Activated naive CD4-positive, alpha-beta T cell treated with anti-CD3 and anti-CD28 coated beads, Interleukin-2, amount 50 U/mL, for 72 hours (primary cell): ENCODE data around the gene SKAP2. TPM values are rescaled to one million over a fixed set of nuclear protein-coding genes. Genes with fewer than 3 reads are reported as not detected.

Experiments used
- ATAC-seq, 2 donors: fragments of 150-1000 bp; cut with Tn5 transposase; 2 replicates each; pipeline ENCODE4 v1.10.0; 2021; ENCODE audit warnings: mild to moderate bottlenecking in 2 of 2, moderate library complexity in 2 of 2
- DNase-seq, 2 donors: peaks; one replicate each; pipeline ENCODE4 v3.0.0; 2021 to 2022; ENCODE audit warnings: low spot score in 2 of 2
- H3K27ac Mint-ChIP-seq, 2 donors: one replicate each; pipeline ENCODE4 v1.8.0; 2022; ENCODE audit warnings: mild to moderate bottlenecking in 2 of 2, mixed read lengths in 2 of 2
- H3K36me3 Mint-ChIP-seq, 2 donors: one replicate each; pipeline ENCODE4 v1.8.0; 2022; ENCODE audit warnings: mixed read lengths in 2 of 2
- H3K9me3 Mint-ChIP-seq, 2 donors: one replicate each; pipeline ENCODE4 v1.8.0; 2022; ENCODE audit warnings: mixed read lengths in 2 of 2
- total RNA-seq, 2 donors: library from RNA; stranded (reverse); gene quantifications; one replicate each; pipeline ENCODE4 v1.2.3, GENCODE V29; 2022

Gene SKAP2
- total RNA-seq, 2 donors from 2014 or later = 7.2 to 7.4 TPM

DNA sequence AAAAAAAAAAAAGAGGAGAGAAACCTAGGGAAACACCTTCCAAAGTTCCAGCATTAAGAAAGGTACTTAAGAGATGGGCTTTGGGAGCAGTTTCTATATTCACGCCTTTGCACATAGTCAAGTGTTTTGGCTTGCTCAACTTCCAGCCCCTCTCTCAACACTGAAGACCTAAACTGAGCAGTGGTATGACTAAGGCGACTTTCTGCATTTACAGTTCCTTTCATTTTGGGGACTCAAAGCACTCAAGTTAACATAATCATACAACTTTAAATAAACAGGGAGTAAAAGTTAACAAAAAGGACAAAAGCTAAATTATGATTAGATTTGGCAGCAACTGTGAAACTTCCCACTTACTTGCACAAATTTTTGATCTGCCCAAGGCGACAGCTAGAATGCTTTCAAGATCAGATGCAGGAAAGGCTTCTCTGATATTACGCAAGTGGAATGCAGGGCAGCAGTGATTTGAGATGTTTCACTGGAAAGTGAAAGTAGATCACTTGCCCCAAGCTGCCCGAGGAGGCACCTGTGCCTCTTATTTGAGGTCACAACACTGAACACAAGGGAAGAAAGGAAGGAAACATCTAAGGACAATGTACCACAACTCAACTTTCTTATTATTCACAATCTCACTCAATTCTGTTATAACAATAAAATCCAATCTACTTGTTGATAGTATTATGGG is 199.5 kb downstream of the SKAP2 start:
- peak; percentile 47 to 87 for ATAC-seq
- no peak for DNase-seq
- Mint-ChIP-seq H3K27ac (no peak overlapping the region), H3K36me3 (no peaks in the 10 kb centered on the region), H3K9me3 (no peaks in the 10 kb centered on the region)

DNA sequence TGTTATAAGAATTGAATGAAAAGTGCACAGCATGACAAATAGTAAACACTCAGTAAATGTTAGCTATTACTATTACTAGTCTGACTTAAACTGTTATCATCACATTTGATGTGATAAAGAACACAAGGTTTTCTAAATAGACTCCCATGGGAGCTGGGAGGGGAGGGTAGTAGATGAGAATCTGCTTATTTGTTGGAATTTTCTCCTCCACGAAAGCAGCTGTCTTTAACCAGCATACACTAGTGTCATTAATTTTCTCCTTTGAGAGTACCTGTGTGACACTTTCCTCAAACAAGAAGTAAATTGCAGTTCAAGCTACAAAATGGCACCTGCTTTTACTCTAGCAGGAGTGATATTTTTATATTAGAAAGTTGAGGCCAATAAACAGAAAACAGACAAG is 200.1 kb downstream of the SKAP2 start:
- no peak for ATAC-seq
- Mint-ChIP-seq H3K9me3 (no peaks in the 10 kb centered on the region), H3K36me3 (no peaks in the 10 kb centered on the region)

DNA sequence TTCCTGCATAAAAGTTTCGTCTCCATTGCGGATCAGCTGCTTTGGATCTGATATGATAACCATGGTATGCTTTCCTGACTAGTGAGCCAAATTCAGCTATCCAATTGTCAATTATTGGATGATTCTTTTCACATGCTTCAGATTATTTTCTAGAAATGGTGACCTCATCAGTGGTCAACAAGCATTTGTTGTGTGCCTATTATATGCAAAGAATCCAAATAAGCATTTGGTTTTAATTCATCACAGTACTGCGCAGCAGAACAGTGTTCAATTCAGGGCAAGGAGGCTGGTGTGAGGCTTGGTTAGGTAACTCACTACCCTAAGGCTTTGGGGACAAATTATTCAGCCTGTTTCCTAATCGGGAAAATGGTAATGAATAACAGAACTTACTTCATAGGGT is 200.5 kb downstream of the SKAP2 start:
- Mint-ChIP-seq H3K36me3 (no peaks in the 10 kb centered on the region), H3K9me3 (no peaks in the 10 kb centered on the region), H3K27ac (no peak overlapping the region)
- DNase-seq = no peak
- ATAC-seq = no peak

More for the DNA sequence above, 200.1 kb downstream of the SKAP2 start:
- DNase-seq = no peak
- no peak overlapping the region for H3K27ac Mint-ChIP-seq

DNA sequence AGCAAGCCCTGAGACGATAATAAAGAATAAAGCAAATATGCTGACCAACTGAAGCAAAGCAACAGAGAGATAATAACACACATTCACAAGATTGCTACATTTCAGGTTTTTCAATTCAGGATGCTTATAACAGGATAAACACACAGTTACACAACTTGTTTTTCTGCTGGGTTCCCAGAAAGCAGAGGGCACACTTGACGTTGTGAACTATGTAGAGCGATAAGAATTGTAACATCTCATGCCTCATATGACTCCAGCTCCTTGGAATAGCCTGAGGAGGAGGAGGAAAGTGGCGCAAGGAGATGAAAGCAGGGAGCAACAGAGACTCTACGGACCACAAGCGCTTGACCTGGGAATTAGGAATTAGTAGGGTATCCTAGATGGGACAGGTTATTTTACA is 201.7 kb downstream of the SKAP2 start:
- no peaks in the 10 kb centered on the region for H3K9me3 Mint-ChIP-seq
- DNase-seq (no peak), ATAC-seq (no peak)
- no peak overlapping the region for H3K27ac Mint-ChIP-seq
- H3K36me3 Mint-ChIP-seq = no peaks in the 10 kb centered on the region

DNA sequence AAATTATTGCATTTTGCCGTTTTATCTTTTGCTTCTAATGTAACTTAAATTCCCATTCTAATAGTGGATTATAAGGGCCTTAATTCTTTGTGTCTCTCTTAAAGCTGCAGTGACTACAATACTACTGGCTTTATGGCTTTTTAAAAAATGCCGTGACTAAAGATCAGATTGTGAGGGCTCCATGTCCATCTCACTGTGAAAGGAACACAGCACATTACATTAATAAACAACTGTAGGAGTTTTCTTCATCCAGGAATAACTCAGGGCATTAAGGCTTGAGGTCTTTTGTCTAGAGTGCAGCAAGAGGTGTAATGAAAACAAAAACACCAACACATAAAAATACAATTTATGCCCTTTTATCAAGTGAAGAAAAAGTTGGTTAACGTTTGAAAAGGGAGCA is 205.3 kb downstream of the SKAP2 start:
- no peak overlapping the region for H3K27ac Mint-ChIP-seq
- no peak for ATAC-seq
- DNase-seq = no peak
- no peaks in the 10 kb centered on the region for H3K9me3 Mint-ChIP-seq
- H3K36me3 Mint-ChIP-seq = no peaks in the 10 kb centered on the region

DNA sequence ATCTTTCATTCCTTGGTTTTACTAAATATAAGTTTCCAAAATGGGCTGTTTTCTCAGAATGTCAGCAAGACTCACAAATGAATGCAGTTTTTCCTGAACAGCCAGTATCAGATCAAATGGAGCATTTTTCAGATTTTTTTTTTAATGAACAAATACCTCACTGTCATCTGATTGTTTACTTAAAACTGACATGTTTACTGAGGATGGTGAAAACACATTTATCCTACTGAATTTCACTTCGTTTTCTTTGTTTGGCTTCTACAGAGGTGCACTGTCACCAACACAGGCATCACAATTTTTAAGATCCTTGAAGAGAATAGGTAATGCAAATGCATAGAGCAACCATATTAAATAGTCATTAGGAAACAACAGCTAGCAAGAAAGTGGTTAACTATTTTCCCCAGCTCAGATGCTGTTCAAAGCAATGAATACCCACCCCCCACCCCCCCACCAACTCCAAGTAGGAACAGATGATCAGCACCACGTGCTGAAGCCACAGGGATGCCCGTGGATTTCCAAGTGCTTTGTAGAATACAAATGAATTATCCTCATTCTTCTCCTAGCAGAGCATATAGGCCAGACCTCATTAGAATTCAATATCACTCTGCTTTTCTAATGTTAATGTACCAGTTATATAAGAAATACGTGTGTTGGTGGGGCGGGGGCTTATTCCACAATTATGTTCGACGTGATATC is 205.9 kb downstream of the SKAP2 start:
- Mint-ChIP-seq H3K27ac (no peak overlapping the region), H3K9me3 (no peaks in the 10 kb centered on the region), H3K36me3 (no peaks in the 10 kb centered on the region)
- ATAC-seq (no peak), DNase-seq (no peak)

DNA sequence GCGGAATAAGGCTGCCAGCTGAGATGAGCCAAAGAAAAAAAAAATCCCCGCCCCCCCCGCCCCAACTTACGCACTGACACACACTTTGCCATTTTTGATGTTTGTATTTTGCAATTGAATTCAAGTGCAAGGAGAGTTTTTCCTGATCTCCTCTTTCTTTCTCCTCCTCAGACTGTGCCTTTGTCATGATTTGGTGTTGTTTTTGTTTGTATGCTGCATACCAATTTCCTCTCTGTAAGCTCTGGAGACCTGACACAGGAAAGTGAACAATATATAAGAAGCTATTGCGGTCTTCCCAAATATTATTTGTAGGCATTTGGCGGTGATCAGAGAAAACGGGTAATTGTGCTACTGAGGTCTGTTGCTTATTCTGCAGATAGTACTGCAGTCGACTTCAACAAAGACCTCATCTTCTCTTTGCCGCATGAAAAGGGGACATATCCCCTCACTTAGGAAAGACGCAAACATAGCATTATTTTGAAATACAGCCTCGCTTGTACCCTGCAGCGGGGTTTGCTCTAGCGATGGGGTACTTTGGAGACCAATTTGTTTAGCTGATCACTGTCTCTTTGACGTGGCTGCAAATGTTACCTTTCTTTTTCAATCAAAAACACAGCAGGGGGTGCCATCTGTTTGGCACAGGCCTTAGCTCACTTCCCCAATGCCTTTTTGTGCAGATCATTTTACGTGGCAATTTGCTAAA is 206.6 kb downstream of the SKAP2 start:
- Mint-ChIP-seq H3K27ac (no peak overlapping the region), H3K9me3 (no peaks in the 10 kb centered on the region), H3K36me3 (no peaks in the 10 kb centered on the region)
- DNase-seq (no peak), ATAC-seq (no peak)

DNA sequence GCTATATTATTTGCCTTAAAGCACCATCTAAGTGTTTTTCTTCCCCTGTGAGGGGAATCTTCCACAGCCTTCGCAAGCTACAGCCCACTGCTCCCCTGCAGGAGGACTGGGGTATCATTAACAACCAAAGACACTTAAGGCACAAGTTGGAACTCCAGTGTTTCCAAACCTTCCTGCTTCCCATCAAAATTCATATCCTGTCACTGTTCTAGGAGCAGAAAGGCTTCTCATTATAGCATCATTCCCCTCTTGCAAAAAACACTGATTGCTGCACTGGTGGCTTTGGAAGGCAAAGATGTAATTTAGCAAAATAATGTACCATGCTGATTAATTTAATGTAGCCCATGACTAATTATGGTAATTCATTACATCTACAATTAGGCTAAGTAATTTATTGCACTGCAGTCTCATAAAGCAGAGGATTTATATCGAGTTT is 207.2 kb downstream of the SKAP2 start:
- DNase-seq = no peak
- no peak overlapping the region for H3K27ac Mint-ChIP-seq
- ATAC-seq = no peak
- no peaks in the 10 kb centered on the region for H3K36me3 Mint-ChIP-seq
- no peaks in the 10 kb centered on the region for H3K9me3 Mint-ChIP-seq

DNA sequence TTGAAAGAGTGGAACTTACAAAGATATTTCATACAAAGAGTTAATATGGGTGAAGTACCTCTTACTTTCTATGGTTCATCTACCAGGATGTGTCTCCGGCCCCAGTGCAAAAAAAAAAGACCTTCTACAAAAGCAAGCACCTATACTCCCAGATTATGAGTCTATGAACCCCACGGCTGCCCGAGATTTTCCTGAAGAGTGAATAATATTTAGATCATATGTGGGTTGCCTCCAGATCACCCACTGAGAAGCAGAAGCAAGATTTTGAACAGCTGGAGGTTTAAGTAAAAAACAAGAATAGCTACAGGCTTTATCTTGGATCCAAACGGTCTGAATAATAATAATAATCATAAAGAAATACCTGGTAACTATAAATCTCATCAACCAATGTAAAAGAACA is 207.7 kb downstream of the SKAP2 start:
- DNase-seq = no peak
- ATAC-seq = no peak
- Mint-ChIP-seq H3K36me3 (no peaks in the 10 kb centered on the region), H3K9me3 (no peaks in the 10 kb centered on the region), H3K27ac (no peak overlapping the region)

DNA sequence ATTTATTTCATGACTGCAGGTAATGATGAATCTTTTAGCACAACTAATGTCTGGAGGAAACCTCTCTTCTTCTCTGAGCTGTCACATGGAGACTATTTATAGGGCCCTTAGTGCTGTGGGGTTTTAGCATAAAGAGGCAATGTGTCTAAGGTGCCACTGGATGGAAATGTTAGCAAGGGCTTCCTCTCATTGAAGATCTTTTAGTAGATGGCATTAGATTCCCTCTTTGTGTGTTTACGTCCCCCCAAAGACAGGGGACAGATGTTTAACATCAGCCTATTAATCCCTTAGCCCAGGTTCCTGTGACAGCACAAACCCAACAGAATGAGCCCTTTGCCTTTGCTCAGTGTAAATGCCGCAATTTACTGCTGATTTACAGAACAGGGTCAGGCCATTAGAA is 208.6 kb downstream of the SKAP2 start:
- Mint-ChIP-seq H3K9me3 (no peaks in the 10 kb centered on the region), H3K36me3 (no peaks in the 10 kb centered on the region)
- ATAC-seq = no peak

DNA sequence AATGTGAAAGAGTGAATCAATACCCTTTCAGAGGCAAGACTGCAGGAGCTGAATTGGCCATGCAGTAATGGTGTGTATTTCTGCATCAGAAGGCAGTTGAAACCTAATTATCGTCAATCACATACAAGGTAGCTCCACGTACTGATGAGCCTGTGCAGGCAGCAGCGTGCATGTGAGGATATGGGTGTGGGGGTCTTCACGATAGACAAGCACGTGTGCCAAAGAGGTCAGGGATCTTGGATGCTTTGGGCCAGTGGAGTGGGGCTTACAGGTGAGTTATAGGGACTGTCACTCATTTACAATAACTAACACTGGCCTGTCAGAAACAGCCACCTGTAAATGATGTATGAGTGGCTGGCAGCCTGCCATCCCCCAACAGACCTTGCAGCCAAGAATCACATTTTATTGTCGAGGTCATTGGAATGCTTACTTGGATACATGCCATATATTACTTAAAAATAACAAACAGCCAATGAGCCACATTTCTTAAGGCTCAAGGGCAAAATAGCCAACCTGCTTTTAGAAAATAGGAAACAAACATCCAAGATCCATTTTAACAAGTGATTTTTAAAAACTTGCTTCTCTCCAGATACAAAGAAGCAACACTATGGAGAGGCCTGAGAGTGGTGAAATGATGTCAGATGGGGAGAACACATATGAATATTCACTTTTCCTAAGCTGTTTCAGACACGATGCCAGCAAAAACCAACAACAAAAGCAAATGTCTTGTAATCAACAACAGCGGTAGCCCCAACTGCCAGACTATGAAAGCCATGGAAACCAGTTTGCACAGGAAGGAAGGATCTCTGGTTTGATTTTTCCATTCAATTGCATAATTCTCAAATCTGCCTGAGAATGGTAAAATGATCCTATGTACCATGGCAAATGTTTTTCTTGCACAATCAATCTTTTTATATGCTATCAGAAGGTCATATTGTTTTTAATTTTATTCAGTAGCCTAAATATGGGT is 210.7 kb downstream of the SKAP2 start:
- no peaks in the 10 kb centered on the region for H3K36me3 Mint-ChIP-seq
- DNase-seq (no peak), ATAC-seq (no peak)
- no peaks in the 10 kb centered on the region for H3K9me3 Mint-ChIP-seq
- H3K27ac Mint-ChIP-seq = no peak overlapping the region

More for the DNA sequence above, 208.6 kb downstream of the SKAP2 start:
- no peak overlapping the region for H3K27ac Mint-ChIP-seq
- DNase-seq = no peak

DNA sequence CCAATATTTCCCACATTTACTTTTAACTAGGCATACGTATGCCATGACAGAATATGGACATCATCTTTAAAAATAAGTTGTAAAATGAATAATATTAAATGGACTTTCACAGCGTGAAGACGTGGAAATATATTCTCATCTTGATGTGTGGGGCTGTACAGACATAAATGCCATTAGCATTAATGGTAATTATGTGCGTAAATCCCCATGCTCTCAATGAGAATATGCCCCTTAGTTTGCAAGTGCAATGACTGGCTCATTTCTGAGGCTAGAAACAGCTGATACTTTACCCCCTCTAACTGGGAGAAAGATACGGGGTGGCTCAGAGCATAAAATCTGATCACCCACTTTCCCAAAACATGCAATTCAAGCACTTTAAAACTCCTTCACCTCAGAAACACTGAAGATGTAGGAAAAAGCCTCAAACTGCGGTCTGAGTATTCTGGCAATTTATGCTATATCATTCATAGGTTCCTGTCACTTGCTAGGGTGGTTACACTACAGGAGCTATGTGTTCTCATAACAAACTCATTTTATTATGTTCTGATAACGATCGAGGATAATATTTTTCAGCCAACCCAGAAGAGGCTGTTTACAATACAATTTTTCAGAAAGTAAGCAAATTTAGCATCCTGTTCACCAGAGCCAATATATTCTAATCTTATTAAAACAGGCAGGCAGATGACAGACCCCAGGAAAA is 211.8 kb downstream of the SKAP2 start:
- no peak overlapping the region for H3K27ac Mint-ChIP-seq
- DNase-seq = no peak
- no peaks in the 10 kb centered on the region for H3K36me3 Mint-ChIP-seq
- ATAC-seq = no peak
- H3K9me3 Mint-ChIP-seq = no peaks in the 10 kb centered on the region

DNA sequence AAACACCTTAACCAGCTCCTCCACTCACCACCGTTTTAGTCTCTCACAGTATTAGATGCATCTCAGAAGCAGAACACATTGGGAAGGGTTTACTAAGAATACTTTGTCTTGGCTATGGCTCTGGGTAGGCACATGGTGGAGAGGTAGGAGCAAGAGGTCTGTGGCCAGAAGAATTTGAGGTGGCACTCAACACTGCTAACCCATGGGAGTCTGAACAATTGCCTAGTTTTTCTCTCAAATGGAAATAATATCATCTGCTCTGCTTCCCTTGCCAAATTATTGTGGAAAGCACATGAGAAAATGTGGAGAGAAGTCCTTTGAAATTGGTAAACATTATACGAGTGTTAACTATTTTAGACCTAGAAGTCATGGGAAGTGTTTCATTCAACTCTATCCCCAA is 214.3 kb downstream of the SKAP2 start:
- no peaks in the 10 kb centered on the region for H3K36me3 Mint-ChIP-seq
- no peaks in the 10 kb centered on the region for H3K9me3 Mint-ChIP-seq
- no peak for DNase-seq
- no peak overlapping the region for H3K27ac Mint-ChIP-seq
- no peak for ATAC-seq

DNA sequence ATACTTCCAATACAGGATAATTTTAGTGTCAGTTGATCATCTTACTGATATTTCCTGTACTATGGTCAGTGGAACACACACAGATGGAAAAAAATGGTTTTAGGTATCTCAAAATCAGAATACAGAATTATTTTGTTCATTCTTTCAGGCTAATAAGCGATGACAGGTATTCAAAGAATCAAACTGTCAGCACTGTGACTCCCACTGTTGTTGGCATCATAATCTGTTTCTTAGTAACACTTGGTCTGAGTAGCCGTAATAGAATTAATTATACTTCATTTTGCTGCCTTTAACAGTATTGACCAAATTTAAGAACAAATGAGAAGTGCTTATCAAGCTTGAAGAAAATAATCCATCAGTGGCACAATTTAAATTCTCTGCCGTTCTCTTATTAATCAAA is 215.0 kb downstream of the SKAP2 start:
- no peak overlapping the region for H3K27ac Mint-ChIP-seq
- no peaks in the 10 kb centered on the region for H3K36me3 Mint-ChIP-seq
- no peak for ATAC-seq
- no peaks in the 10 kb centered on the region for H3K9me3 Mint-ChIP-seq
- DNase-seq = no peak

DNA sequence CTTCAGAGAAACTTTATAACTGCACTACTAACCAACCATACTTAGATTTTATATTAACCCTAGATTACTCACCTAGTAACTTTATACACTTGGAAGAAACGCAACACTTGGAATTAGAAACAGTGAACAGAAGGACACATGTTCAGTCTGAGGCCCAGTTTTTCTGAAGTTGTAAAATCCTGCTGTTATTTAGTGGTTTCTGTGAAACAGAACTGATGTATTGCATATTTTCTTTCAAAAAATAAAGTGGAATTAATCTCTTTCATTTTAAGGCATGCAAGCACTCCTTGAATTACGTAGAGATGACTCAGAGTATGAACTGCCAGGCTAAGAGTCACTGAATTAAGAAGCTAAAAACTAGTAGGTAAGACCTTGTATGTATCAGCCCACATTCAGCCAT is 215.8 kb downstream of the SKAP2 start:
- Mint-ChIP-seq H3K36me3 (no peaks in the 10 kb centered on the region), H3K27ac (no peak overlapping the region), H3K9me3 (no peaks in the 10 kb centered on the region)
- no peak for ATAC-seq
- no peak for DNase-seq

DNA sequence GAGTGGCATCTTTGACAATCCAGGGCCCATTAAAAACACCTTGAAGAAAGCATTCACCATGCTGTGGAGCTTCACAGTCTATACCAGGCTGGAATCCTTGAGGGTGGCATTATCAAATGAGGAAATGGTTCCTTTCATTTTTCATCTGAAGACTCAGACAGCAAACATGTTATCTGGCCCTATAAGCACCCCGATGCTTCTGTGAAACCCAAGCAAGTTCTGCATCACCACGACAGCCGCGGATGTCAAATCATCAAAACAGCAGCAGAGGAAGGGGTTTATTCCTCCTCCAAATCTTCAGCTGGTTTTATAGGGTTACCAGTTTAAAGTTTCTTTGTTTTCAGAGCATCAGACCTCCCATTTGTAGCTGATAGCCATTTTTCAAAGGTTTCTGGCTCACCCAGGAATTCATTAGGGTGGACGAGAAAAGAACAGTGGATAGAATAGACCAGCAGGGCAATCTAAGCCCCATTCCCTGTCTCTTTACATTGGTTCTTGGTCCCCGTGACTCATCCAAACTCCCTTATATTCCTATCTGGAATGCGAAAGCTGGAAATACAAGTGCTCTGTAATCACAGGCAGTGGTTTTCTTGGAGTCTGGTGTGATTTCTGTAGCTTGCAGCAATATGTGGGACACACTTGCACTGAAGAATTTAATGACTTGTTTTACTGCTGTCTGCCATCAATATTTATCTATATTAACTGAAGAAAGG is 217.9 kb downstream of the SKAP2 start:
- no peak for ATAC-seq
- no peak for DNase-seq
- Mint-ChIP-seq H3K9me3 (no peaks in the 10 kb centered on the region), H3K27ac (no peak overlapping the region), H3K36me3 (no peaks in the 10 kb centered on the region)
